Activated CD4-positive, CD25-positive, alpha-beta regulatory T cell treated with anti-CD3 and anti-CD28 coated beads, Interleukin-2, amount 50 U/mL, for 72 hours (primary cell): Measurements from ENCODE around the gene GLDC.

Experiments used
- DNase-seq: peaks from one replicate; pipeline ENCODE4 v3.0.0; 2021

Gene GLDC

GRCh38 chr9:6489099-6489498, 156.4 kb downstream of the GLDC start:
- no peak for DNase-seq

- DNase-seq, result no peak
Observed at GRCh38 chr9:6488395-6488794, 157.1 kb downstream of the GLDC start.

GRCh38 chr9:6484210-6484609, 161.3 kb downstream of the GLDC start:
- no peak for DNase-seq
